GM18909 (cell line): ENCODE results near the gene C17orf67.

ENCODE experiments used
- ATAC-seq: cut with Tn5 transposase; IDR thresholded peaks from one replicate; pipeline ENCODE4 v1.9.1; 2021; ENCODE audit warnings: mild to moderate bottlenecking; ENCODE audit not compliant: unreplicated experiment, poor library complexity

The C17orf67 gene

GRCh38 chr17:56742601-56743000 is 91.1 kb downstream of the C17orf67 start:
- no peak for ATAC-seq
